Brain microvascular endothelial cell (primary cell): ENCODE data around the gene IGSF5.

Experiments used
- DNase-seq: peaks from one replicate; pipeline ENCODE4 v3.0.0-alpha.2; 2020
- H3K27ac ChIP-seq: fragments of 250-450 bp; sonication (Bioruptor Pico); 2 replicates; pipeline ENCODE4 v1.5.1; 2020; ENCODE audit warnings: mild to moderate bottlenecking, moderate library complexity
- H3K27me3 ChIP-seq: fragments of 250-450 bp; sonication (Bioruptor Pico); replicated peaks from 2 replicates; pipeline ENCODE4 v1.5.1; 2020; ENCODE audit warnings: mild to moderate bottlenecking
- H3K36me3 ChIP-seq: fragments of 250-450 bp; sonication (Bioruptor Pico); replicated peaks from 2 replicates; pipeline ENCODE4 v1.5.1; 2020; ENCODE audit warnings: mild to moderate bottlenecking
- H3K4me3 ChIP-seq: 2 replicates; pipeline ENCODE4 v1.5.1; 2011; ENCODE audit warnings: low read depth, mild to moderate bottlenecking, control low read depth, low read length, moderate library complexity
- in situ Hi-C: cut with HindIII; loops from 2 replicates; pipeline ENCODE4 v1.10.0; 2017; ENCODE audit warnings: low sequenced_read_pairs, low pct_ligation_motif_present
- TF ChIP-seq, protein P1 (sequence below): IDR thresholded peaks from 2 replicates; pipeline ENCODE4 v1.5.1; 2011; ENCODE audit warnings: low read depth, mild to moderate bottlenecking, moderate library complexity, low read length, control low read depth, inconsistent platforms; ENCODE audit errors: missing control alignments

Gene IGSF5

DNA sequence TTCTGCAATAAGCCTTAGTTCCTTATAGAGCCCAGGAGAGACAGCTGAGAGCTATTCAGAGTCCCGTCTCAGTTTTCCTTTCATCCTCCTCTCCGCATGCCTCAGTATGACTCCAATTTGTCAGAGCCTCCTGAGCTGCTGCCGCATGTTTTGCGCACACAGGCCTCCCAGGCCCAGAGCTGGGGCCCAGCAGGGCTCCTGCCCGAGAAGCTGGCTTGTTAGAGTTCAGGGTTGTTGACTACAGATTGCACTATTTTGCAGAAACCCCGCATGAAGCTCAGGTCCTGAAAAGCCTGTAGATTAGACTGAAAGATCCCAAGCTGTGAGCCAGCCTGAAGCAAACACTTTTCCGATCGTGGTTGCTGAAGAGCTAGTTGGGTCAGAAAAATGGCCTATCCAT, 51.5 kb downstream of the IGSF5 start:
- Histone ChIP-seq H3K36me3 (no peaks in the 10 kb centered on the region), H3K27ac (no peak overlapping the region), H3K4me3 (no peak overlapping the region), H3K27me3 (no peaks in the 10 kb centered on the region)
- TF ChIP-seq, protein P1, sequence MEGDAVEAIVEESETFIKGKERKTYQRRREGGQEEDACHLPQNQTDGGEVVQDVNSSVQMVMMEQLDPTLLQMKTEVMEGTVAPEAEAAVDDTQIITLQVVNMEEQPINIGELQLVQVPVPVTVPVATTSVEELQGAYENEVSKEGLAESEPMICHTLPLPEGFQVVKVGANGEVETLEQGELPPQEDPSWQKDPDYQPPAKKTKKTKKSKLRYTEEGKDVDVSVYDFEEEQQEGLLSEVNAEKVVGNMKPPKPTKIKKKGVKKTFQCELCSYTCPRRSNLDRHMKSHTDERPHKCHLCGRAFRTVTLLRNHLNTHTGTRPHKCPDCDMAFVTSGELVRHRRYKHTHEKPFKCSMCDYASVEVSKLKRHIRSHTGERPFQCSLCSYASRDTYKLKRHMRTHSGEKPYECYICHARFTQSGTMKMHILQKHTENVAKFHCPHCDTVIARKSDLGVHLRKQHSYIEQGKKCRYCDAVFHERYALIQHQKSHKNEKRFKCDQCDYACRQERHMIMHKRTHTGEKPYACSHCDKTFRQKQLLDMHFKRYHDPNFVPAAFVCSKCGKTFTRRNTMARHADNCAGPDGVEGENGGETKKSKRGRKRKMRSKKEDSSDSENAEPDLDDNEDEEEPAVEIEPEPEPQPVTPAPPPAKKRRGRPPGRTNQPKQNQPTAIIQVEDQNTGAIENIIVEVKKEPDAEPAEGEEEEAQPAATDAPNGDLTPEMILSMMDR = no peak
- in situ Hi-C loops = no loop called here
- DNase-seq = no peak

DNA sequence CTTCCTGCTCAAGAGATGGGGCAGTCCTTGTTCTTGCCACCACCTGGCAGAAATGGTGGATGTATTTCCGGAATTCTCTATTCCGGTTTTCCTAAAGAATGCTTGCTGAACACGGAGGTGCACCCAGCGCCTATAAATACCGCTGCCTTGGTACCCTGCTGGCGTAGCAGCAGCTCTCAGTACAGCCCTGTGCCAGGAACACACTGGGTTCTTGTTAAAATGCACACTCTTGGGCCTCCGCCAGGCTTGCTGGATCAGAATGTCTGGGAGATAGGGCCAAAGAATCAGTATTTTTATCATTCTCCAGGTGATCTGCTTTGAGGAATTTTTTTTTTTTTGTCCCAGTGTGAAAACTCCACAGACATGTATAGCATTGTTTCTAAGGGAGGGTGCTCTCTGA, 54.2 kb downstream of the IGSF5 start:
- Histone ChIP-seq H3K27me3 (no peaks in the 10 kb centered on the region), H3K4me3 (no peak overlapping the region), H3K36me3 (no peaks in the 10 kb centered on the region), H3K27ac (no peak overlapping the region)
- in situ Hi-C loops = no loop called here
- TF ChIP-seq, protein P1 = no peak
- no peak for DNase-seq

DNA sequence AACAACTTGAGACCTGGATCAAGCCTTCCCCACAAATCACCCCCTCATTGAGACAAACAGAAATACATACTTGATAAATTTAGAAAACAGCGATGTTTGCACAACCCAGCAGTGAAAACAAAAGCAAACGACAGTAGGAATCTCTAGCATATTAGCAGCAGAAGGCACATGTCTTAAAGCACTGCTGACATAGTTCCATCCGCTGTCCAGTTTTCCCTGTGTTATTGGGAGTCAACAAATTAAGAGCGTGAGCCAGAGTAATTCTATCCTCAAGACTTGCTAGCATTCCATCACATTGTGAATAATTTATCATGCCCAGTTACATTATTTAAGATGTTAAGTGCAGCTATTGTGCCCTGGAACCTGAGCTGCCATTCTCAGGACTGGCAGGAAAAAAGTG, 55.3 kb downstream of the IGSF5 start:
- TF ChIP-seq, protein P1 = no peak
- DNase-seq = no peak
- in situ Hi-C loops = no loop called here
- Histone ChIP-seq H3K4me3 (no peak overlapping the region), H3K36me3 (no peaks in the 10 kb centered on the region), H3K27me3 (no peaks in the 10 kb centered on the region), H3K27ac (no peak overlapping the region)

DNA sequence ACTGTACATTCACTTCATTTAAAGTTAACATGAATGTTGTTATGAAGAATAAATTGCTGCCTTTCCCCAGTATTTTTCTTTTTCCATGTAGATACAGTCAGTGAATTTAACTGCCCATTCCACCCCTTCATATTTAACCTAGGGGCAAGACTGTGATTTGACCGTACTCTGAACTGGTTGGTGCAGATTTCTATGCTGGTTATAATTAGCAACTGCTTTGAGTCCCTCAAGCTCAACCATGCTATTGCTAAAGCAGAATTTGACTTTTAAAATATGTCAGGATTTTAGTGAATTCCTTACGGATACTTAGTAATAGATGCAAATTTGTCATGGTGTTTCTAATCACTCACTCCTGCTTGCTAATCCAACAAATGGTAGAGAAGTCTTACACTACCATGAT, 57.2 kb downstream of the IGSF5 start:
- Histone ChIP-seq H3K27me3 (no peaks in the 10 kb centered on the region), H3K4me3 (no peak overlapping the region), H3K27ac (no peak overlapping the region), H3K36me3 (no peaks in the 10 kb centered on the region)
- DNase-seq = no peak
- in situ Hi-C loops = no loop called here
- TF ChIP-seq, protein P1 = no peak

DNA sequence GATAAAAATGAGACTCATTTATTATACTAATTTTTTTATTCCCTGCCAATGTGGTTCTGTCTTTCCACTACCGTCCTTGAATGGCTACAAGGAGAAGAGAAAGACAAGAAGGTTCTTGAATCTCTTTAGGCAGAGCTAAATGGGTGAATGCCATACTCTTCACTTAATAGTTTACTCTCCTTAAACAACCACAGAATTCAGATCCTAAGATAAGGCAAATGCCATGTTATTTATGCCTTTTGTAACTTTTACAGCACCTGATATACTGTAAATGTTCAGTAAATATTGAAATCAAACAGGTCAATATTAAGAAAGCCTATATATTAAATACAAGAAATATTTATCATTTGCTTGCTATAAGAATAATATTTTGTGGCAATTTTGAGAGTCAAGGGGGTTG, 58.4 kb downstream of the IGSF5 start:
- in situ Hi-C loops = no loop called here
- Histone ChIP-seq H3K27ac (no peak overlapping the region), H3K27me3 (no peaks in the 10 kb centered on the region), H3K4me3 (no peak overlapping the region), H3K36me3 (no peaks in the 10 kb centered on the region)
- TF ChIP-seq, protein P1 = no peak
- no peak for DNase-seq

DNA sequence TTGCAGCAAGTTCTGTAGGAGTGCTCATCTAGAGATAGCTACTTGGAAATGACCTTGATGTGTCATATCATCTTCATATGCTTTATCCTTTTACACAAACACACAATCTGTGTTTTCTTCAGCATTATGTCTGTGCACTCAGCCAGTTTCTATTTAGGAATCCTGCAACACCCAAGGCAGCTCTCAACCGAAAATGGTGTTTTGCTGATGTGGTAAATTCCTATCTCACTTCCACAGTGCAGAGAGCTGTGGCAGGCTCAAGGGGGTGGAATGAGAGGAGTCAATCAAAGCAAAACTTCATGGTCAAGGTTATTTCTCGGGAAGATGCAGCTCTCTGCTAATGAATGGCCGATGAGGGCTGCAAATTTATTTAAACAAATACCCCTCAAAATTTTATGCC, 59.3 kb downstream of the IGSF5 start:
- DNase-seq = no peak
- in situ Hi-C loops = no loop called here
- Histone ChIP-seq H3K27ac (no peak overlapping the region), H3K4me3 (no peak overlapping the region), H3K27me3 (no peaks in the 10 kb centered on the region), H3K36me3 (no peaks in the 10 kb centered on the region)
- TF ChIP-seq, protein P1 = no peak
